Stimulated activated CD8-positive, alpha-beta memory T cell treated with anti-CD3 and anti-CD28 coated beads, Interleukin-4, amount 100 ng/mL, for 24 hours (primary cell): ENCODE data around the gene MORF4L1.
A peak's percentile ranks its signal among the peaks of the same experiment; 100 is the strongest.
"Not testable (repeated sequence)": the region's sequence is repeated elsewhere in the genome, so short reads cannot be mapped to it uniquely, and the experiment has no call there.

Source experiments
- DNase-seq: peaks from one replicate; pipeline ENCODE4 v3.0.0-alpha.2; 2020; ENCODE audit warnings: low read depth

The MORF4L1 gene, protein sequence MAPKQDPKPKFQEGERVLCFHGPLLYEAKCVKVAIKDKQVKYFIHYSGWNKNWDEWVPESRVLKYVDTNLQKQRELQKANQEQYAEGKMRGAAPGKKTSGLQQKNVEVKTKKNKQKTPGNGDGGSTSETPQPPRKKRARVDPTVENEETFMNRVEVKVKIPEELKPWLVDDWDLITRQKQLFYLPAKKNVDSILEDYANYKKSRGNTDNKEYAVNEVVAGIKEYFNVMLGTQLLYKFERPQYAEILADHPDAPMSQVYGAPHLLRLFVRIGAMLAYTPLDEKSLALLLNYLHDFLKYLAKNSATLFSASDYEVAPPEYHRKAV

DNA sequence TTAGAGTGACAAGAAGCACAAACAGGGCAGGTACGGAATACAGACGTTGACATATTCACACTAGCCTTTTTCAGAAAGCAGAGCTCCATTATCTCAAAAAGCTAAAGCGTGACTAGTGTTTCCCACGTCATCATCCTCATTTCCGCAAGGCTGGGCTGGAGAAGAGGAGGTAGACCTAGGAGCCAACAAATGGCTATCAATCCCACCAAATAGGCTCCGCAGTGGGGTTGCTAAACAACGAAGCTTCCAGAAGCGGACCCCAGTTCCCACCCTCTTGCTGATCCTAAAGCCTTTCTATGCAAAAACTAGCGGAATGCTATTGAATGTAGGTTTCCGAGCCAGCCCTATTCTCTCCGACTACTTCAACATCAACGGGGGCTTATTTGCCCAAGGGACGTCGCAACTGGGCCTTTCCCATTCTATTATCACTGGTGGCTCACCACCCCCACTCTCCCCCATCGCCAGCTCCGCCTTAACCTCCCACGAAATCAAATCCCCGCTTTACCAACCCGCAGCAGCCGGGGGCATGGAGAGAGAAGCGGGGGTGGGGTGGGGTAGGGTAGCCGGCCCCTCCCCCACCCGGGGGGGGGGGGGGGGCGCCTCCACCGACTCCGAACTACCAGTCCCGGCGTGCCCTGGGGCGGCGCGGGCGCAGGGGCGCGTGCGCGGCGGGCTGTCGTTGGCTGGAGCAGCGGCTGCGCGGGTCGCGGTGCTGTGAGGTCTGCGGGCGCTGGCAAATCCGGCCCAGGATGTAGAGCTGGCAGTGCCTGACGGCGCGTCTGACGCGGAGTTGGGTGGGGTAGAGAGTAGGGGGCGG is at the start of gene MORF4L1:
TSS of gene MORF4L1 (plus strand) at position 736 of the 817 bp plus-strand sequence. CDS start 128 bp downstream, outside the sequence.
- DNase-seq, result peak; percentile 96

DNA sequence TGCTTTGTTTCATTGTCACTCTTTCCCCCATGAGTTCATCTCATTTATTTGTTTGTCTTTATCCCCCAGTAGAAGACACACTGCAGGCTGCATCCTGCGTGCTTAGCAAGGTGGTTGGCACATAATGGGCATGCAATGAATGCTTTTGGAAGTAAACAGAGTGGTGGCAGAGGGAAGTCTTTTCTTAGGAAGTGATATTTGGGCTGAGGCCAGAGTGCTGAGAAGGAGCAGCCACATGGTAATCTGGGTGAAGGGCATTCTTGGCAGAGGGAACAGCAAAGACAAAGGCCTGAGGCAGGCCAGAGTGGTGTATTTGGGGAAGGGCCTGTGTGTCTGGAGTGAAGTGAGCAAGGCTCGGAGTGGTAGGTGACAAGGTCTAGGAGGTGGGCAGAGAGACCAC is 43.8 kb upstream of the MORF4L1 start:
- no peak for DNase-seq

DNA sequence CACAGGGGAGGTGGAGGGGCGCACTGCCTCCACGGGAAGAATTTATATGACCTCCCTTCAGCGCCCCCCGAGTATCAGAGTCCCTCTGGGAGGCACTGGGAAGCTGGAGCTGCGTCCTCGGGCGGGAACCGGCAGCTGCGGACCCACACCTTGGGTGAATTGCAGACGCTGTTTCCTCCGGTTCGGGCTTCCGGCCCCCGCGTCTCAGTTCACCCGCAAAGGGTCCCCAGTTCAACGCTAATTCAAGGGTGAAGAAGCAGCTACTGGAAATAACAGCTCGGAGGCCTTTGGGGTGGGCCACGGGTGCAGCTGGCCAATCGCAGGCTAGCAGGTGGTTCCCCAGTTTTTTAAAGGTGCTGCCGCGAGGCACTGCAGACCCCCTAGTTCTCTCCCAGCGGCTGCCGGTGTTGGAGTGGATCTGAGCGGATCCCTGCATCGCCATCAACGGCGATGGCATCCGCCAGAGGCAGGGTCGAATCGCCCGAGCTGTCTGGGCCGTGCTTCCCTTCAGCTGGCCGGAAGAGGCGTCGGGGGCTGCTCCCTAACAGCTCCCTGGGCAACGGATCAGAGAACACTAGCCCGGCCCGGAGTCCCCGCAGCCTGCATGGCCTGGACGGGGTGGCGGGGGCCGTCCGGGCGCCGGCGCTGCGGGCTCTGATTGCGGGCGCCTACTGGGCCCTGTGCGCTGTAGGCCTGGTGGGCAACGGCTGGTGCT is 42.0 kb upstream of the MORF4L1 start:
- DNase-seq, result no peak

DNA sequence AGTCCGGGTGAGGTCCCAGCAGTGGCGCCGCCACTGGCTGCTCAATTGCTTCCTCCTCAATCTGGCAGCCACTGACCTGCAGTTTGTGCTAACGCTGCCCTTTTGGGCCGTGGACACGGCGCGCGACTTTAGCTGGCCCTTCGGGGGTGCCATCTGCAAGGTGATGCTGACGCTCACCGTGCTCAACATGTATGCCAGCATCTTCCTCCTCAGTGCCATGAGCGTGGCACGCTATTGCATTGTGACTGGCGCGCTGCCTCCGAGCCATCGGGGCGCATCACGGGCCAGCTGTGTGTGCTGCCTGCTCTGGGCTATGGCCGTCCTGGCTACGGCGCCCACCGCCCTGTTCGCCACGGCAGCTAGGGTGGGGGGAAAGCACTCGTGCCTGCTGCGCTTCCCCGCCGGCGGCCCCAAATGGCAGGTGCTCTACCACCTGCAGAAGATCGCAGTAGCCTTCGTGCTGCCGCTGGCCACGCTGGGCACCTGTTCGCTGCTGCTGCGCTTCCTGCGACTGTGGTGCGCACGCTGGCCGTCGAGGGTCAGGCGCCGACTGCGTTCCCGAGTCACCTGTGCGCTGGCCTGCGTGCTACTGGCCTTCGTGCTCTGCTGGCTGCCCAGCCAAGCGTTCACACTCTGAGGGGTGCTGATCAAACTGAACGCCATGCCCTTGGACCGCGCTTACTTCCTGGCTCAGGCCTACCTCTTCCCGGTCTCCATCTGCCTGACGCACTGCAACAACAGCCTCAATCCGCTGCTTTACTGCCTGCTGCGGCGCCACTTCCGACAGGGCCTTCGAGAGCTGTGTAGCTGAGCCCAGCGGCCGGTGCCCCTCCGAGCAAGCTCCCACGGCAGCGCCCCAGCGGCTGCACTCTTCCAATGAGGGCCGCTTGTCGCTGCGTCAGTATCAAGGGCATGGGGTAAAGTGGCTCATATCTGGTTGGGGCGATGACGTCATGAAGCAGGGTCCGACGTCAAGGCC is 41.2 kb upstream of the MORF4L1 start:
- no peak for DNase-seq

DNA sequence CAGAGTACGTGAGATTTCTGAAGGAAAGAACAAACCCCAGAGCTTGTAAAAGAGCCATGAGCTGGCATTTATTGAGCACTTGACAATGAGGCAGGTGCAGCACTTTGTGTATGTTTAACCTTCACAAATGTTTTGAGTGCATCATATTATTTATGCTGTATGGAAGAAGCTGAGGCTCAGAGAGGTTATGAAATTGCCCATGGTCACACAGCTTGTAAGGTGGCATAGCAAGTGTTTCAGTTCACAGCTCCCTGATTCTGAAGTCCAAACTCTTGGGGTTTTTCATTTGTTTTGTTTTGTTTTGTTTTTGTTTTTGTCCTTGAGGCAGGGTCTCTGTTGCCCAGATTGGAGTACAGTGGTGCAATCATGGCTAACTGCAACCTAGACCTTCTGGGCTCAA is 36.4 kb upstream of the MORF4L1 start:
- DNase-seq, result no peak

DNA sequence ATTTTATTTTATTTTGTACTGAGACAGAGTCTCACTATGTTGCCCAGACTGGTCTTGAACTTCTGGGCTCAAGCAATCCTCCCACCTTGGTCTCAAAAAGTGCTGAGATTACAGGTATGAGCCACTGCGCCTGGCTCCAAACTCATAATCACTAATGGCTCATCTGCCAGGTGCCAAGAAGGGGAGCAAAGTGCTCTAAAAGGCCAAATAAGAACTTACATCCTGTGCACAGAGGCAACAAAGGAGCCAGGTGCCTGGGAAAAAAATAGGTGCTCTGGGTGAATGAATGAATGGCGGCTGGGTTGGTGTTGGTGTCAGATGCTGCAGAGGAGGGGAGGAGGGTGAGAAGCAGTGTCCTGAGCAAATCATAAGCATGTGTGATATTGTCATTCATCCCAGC is 35.6 kb upstream of the MORF4L1 start:
- DNase-seq, result no peak

DNA sequence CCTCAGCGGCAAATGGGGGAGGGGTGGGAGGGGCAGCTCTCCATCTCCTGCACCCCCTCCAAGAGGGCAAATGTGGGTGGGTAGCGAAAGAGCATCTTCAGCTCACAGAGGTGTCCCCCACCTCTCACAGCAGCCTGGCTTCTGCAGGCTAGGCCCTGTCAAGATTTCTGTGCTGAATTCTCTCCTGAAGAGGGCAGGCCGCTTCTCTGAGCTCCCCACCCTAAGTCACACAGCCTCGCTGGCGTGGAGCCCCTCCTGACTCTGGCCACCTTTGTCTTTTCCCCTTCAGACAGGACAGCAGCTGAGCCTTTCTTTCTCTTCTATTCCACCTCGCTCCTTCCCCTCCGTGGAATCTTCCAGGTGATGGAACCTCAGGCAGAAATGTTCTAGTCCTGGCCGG is 35.1 kb upstream of the MORF4L1 start:
- DNase-seq, result no peak

DNA sequence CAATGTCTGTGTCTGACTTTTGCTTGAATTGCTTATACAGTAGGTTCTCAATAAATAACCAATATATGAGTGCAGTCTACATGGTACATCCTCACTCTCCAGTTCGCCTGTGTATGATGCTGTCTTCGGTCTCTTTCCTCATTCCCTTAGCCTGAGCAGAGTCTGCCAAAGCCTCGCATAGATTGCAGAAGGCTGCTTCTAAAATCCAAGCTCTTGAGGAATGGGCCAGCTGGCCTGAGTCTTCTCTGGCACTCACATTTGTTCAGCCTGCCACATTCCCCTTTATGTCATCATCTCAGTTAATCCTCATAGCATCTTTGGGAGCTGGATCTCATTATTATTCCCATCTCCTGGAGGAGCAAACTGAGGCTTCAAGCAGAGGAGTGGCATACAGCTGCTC is 34.2 kb upstream of the MORF4L1 start:
- no peak for DNase-seq

DNA sequence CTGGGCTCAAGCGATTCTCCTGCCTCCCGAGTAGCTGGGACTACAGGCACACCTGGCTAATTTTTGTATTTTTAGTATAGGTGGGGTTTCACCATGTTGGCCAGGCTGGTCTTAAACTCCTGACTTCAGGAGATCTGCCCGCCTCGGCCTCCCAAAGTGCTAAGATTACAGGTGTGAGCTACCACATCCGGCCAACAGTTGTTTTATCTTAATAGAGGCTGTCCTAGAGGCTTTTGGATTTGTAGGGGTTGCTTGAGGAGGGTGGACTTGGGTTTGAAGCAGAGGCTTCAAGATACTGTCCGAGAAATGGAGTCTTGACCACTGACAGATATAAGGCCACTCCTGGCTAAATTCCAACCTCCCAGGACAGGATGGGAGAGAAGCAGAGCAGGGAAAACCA is 33.5 kb upstream of the MORF4L1 start:
- not testable (repeated sequence) for DNase-seq

DNA sequence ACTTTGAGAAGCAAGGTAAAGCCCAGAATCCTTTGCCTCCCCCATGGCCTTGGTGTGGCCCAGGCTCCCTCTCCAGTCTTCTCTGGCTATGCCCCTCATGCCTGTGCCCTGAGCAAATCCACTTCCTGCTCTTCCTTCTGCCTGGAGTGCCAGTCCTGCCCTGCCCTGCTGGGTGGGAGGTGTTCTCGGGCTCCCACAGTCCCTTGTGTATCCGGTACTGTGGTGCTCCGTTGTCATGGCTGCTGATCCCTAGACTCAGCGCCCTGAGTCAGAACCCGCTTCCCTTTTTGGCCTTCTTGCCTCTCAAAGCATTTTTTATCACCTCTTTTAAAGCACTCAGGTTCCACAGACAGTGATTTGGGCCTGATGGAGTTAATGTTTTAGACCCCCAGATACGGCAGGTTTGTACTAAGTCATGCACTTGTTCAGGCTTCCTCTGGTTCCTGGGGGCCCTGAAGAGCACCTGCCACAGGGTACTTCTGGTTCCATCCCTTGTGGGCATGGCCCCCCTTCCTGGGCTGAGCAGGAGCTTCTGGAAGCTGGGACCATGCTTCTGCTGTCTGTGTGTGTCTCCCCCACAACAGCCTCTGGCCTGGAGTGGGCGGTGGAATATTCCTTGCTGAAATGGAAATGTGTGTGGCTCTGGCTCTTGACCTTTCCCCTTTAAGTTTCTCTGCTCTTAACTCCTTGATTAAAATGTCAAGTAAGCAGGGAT is 31.9 kb upstream of the MORF4L1 start:
- DNase-seq, result no peak

DNA sequence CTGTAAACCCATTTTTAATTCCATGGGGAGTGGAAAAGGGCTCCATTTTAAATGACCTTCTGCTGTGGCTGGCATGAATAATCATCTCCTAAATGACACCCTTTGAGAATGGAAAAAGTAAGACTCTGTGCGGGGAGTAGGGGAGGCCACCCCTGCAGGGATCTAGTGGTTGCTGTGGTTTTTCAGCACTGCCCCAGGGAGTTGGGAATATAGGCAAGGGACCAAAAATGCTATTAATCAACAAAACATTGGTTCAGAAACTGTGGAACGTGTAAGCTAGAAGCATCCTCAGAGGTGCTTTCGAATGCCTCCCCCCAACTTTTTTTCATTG is 31.3 kb upstream of the MORF4L1 start:
- DNase-seq, result no peak

DNA sequence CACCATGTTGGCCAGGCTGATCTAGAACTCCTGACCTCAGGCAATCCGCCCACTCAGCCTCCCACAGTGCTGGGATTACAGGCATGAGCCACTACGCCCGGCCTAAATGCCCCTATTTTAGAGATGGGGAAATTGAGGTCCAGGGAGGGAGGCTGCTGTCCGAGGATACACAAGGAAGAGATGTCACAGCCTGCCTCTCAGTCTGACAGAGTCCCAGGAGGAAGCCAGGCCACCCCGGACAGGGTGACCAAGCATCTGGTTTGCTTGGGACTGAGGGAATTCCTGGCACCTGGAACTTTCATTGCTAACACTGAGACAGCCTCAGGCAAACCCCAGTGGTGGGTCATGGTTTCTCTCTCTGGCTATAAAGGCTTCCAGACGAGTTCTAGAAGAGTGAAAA is 30.8 kb upstream of the MORF4L1 start:
- DNase-seq, result no peak

DNA sequence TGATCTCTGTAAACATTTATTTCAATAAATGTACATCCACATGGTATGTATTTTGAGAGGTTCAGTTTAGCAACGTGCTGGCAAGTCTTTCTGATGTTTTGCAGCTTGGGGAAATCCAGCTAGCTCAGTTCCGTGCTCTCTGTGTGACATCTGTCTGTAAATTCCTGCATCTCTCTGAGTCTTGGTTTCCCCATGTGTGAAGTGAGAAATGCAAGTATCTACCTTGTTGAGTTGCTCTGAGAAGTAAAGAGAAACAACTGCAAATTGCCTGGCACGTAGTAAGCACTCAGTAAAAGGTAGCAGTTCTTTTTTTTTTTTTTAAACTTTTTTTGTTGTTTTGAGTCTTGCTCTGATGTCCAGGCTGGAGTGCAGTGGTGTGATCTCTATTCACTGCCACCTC is 30.2 kb upstream of the MORF4L1 start:
- DNase-seq, result no peak

DNA sequence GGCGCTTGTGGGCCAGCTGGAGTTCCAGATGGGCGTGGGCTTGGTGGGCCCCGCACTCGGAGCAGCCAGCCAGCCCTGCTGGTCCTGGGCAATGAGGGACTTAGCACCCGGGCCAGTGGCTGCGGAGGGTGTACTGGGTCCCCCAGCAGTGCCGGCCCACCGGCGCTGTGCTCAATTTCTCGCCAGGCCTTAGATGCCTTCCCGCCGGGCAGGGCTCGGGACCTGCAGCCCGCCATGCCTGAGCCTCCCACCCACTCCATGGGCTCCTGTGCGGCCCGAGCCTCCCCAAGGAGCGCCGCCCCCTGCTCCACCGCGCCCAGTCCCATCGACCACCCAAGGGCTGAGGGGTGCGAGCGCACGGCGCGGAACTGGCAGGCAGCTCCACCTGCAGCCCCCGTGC is 25.8 kb upstream of the MORF4L1 start:
- not testable (repeated sequence) for DNase-seq

DNA sequence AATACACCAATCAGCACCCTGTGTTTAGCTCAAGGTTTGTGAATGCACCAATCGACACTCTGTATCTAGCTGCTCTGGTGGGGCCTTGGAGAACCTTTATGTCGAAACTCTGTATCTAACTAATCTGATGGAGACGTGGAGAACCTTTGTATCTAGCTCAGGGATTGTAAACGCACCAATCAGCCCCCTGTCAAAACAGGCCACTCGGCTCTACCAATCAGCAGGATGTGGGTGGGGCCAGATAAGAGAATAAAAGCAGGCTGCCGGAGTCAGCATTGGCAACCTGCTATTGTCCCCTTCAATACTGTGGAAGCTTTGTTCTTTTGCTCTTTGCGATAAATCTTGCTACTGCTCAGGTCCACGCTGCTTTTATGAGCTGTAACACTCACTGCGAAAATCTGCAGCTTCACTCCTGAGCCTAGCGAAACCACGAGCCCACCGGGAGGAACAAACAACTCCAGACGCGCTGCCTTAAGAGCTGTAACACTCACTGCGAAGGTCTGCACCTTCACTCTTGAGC is 25.2 kb upstream of the MORF4L1 start:
- not testable (repeated sequence) for DNase-seq

DNA sequence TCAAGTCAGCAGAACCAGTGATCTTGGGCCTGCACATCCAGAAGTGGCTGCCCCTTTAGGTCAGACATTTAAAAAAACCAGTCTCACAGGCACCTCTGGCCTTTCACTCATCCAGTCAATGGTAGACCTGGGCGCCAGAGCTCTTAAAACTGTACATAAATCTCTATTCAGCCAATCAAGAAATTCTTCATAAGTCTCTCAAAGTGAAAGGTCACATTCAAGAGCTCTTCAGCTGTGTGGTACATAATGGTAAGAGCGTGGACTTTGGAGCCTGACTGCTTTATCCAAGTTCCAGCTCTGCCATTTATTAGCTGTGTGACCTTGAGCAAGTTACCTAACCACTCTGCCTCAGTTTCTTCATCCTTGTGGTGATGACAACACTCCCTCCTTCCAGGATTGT is 22.3 kb upstream of the MORF4L1 start:
- DNase-seq, result no peak

DNA sequence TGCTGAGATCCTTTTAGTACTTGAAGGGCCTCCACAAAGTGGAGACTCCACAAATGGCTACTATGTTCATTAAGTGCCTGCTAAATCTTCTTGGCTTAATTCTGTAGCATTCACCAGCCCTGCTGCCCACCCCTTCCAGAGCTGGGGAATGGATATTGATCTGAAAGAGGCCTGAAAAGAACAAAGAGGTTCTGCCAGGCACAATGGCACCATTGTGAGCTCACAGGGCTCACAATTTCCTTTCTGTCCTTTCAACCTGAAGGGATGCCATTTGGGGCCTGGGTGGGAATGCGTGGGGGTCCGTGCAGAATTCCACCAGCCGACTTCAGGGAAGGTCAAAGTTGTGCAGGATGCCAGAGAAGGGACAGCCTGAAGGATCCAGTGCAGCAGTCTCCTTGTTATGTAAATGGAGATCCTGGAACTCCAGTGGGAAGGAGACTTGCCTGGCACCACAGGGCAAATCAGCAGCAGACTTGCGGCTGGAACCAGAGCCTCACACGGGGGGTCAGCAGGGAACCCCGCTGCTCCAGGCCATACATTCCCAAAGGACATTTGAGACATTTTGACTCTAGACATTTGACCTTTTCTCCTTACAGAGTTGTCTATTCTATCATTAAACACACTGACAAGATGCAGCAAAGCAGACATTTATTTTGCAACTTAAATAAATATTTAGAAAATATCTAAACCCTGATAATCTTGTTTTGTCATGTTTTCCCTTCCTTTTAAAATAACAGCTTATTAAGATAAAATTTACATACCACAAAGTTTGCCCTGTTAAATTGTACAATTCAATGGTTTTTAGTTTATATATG is 21.5 kb upstream of the MORF4L1 start:
- DNase-seq, result no peak

DNA sequence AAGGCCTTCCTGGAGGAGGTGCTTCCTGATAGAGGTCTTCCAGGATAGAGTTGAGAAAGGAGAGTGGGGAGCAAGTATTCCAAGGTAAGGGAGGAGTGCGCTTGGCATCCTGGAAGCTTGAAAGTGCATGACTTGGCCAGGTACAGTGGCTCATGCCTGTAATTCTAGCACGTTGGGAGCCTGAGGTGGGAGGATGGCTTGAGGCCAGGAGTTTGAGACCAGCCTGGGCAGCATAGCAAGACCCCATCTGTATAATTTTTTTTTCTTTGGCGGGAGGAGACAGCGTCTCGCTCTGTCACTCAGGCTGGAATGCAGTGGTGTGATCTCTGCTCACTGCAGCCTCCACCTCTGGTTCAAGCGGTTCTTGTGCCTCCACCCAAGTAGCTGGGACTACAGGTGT is 19.2 kb upstream of the MORF4L1 start:
- no peak for DNase-seq

DNA sequence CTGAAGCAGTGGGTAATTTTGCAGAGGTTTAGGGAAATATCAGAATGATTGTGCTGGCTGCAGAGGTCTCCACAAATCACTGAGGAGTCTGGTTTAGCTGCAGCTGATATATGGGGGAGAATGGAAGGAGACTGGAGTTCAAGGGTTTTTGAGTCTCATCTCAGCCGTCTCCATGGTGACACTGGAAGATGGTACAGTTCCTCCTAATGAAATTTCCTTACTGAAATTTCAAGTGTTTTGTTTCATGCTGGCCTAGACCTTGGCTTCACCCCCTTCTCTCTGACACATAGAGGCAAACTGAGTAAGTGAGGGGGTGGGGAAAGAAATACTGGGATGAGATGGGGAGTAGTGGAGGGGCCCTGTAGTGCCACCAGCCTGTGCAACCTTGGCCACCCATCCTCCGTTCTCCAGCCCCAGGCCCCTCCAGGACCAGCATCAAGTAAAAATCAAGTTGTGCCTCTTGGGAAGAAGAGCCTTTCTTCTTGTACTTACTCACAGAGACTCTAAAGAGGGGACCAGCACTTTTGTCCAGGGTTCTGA is 17.8 kb upstream of the MORF4L1 start:
- DNase-seq, result no peak

DNA sequence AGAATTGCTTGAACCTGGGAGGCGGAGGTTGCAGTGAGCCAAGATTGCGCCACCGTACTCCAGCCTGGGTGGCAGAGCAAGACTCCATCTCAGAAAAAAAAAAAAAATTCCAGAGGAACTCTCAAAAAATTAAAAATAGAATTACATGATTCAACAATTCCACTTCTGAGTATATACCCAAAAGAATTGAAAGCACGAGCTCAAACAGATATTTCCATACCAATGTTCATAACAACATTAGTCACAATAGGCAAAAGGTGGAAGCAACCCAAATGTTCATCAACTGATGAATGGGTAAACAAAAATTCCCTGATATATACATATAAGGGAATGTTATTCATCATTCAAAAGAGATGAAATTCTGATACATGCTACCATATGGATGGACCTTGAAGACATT is 16.9 kb upstream of the MORF4L1 start:
- DNase-seq, result no peak
